ENCODE data around the gene ARL8A. TPM values are rescaled to one million over a fixed set of nuclear protein-coding genes. Genes with fewer than 3 reads are reported as not detected.

Gene ARL8A
- polyA plus RNA-seq, 1 donor (not counting 4 experiments of a cell fraction or from before 2014, with no cell fraction given), result 58.6 TPM

DNA sequence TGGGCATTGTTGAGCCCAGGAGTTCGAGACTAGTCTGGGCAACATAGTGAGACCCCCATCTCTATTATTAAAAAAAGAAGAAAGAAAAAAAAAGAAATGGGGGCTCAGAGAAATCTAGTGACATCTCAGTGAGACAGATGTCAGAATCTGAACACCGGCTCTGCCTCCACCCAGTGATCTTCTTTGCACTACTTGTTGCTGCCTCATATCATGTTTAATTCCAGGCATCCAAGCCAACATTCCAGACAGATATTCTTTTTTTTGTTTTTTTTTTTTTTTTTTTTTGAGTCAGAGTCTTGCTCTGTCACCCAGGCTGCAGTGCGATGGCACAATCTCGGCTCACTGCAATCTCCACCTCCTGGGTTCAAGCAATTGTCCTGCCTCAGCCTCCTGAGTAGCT lies 5.0 kb upstream of the ARL8A start:
- H3K9me1 ChIP-seq (ENCODE audit: control insufficient read depth, extremely low read depth, insufficient read depth, low read length), result no peaks in the 10 kb centered on the region
- H3K79me2 ChIP-seq (ENCODE audit: control insufficient read depth, insufficient read depth, low read length), result no peaks in the 10 kb centered on the region
- no peaks in the 10 kb centered on the region for H4K20me1 ChIP-seq (ENCODE audit: control insufficient read depth, extremely low read depth, insufficient read depth, low read length)
- TF ChIP-seq EZH2 (IDR thresholded peaks at IDR 0.05; ENCODE audit: low read length), result no peak
- TF ChIP-seq, protein P1, sequence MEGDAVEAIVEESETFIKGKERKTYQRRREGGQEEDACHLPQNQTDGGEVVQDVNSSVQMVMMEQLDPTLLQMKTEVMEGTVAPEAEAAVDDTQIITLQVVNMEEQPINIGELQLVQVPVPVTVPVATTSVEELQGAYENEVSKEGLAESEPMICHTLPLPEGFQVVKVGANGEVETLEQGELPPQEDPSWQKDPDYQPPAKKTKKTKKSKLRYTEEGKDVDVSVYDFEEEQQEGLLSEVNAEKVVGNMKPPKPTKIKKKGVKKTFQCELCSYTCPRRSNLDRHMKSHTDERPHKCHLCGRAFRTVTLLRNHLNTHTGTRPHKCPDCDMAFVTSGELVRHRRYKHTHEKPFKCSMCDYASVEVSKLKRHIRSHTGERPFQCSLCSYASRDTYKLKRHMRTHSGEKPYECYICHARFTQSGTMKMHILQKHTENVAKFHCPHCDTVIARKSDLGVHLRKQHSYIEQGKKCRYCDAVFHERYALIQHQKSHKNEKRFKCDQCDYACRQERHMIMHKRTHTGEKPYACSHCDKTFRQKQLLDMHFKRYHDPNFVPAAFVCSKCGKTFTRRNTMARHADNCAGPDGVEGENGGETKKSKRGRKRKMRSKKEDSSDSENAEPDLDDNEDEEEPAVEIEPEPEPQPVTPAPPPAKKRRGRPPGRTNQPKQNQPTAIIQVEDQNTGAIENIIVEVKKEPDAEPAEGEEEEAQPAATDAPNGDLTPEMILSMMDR (optimal IDR thresholded peaks at IDR 0.05 in 1 of 3, IDR thresholded peaks at IDR 0.05 in 1 of 3, conservative IDR thresholded peaks at IDR 0.05 in 1 of 3; ENCODE audit: extremely low read depth in 1 of 3, insufficient read depth in 2 of 3, low read length in 3 of 3), result no peak
- H3K4me1 ChIP-seq (ENCODE audit: control insufficient read depth, extremely low read depth, insufficient read depth, low read length), result peaks cover 9% of the 10 kb centered on the region
- H3K9ac ChIP-seq (ENCODE audit: control insufficient read depth, extremely low read depth, insufficient read depth, low read length), result no peak overlapping the region
- H3K4me2 ChIP-seq (ENCODE audit: control insufficient read depth, extremely low read depth, insufficient read depth, low read depth, low read length), result no peak overlapping the region
- H3K4me3 ChIP-seq (ENCODE audit: control insufficient read depth in 2 of 3, extremely low read depth in 1 of 3, insufficient read depth in 2 of 3, low read depth in 1 of 3, low read length in 3 of 3), result no peak overlapping the region
- no peaks in the 10 kb centered on the region for H3K36me3 ChIP-seq (ENCODE audit: control insufficient read depth in 2 of 2, extremely low read depth in 1 of 2, insufficient read depth in 2 of 2, low read length in 2 of 2)
- no peaks in the 10 kb centered on the region for H3K9me3 ChIP-seq (ENCODE audit: control insufficient read depth, low read depth, low read length)
- no peaks in the 10 kb centered on the region for H3K27me3 ChIP-seq (ENCODE audit: control insufficient read depth, extremely low read depth, insufficient read depth, low read length)
- dilution Hi-C loops (cut with MboI; ENCODE audit: extremely low pct_ligation_motif_present, low sequenced_read_pairs), result no loop called here
- H3K27ac ChIP-seq (ENCODE audit: control insufficient read depth, insufficient read depth, low read length), result no peak overlapping the region
- no peak for FAIRE-seq
- DNase-seq (ENCODE audit: low read depth, low spot score), result no peak
- no peak overlapping the region for H2AFZ ChIP-seq (ENCODE audit: control insufficient read depth, low read length)

DNA sequence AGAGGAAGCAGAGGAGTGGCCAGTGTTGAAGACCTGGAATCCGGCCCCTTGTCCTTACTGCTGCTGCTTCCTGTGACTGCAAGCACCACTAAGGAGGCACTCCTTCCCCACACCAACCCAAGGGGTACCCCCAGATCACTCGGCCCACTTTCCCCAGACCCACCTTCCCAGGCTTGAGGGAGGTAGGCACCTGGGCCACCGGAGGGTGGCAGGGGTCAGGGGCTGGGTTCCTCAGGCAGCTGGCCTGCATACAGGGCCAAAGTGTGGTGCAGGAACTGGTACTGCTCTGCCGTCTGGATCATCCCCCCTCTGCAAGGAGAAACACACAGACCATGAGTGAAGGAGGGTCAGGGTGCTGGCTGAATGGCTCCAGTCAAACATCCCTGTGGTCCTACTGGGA lies 3.9 kb upstream of the ARL8A start:
- Histone ChIP-seq H4K20me1 (ENCODE audit: control insufficient read depth, extremely low read depth, insufficient read depth, low read length) (no peaks in the 10 kb centered on the region), H3K4me3 (ENCODE audit: control insufficient read depth in 2 of 3, extremely low read depth in 1 of 3, insufficient read depth in 2 of 3, low read depth in 1 of 3, low read length in 3 of 3) (no peak overlapping the region), H3K9ac (ENCODE audit: control insufficient read depth, extremely low read depth, insufficient read depth, low read length) (no peak overlapping the region), H3K27me3 (ENCODE audit: control insufficient read depth, extremely low read depth, insufficient read depth, low read length) (no peaks in the 10 kb centered on the region), H2AFZ (ENCODE audit: control insufficient read depth, low read length) (no peak overlapping the region), H3K4me2 (ENCODE audit: control insufficient read depth, extremely low read depth, insufficient read depth, low read depth, low read length) (no peak overlapping the region), H3K4me1 (ENCODE audit: control insufficient read depth, extremely low read depth, insufficient read depth, low read length) (peaks cover 9% of the 10 kb centered on the region), H3K36me3 (ENCODE audit: control insufficient read depth in 2 of 2, extremely low read depth in 1 of 2, insufficient read depth in 2 of 2, low read length in 2 of 2) (no peaks in the 10 kb centered on the region), H3K27ac (ENCODE audit: control insufficient read depth, insufficient read depth, low read length) (no peak overlapping the region), H3K9me3 (ENCODE audit: control insufficient read depth, low read depth, low read length) (no peaks in the 10 kb centered on the region), H3K79me2 (ENCODE audit: control insufficient read depth, insufficient read depth, low read length) (peaks cover 10% of the 10 kb centered on the region), H3K9me1 (ENCODE audit: control insufficient read depth, extremely low read depth, insufficient read depth, low read length) (no peaks in the 10 kb centered on the region)
- no peak for FAIRE-seq
- no peak for DNase-seq (ENCODE audit: low read depth, low spot score)
- dilution Hi-C loops (cut with MboI; ENCODE audit: extremely low pct_ligation_motif_present, low sequenced_read_pairs), result no loop called here
- TF ChIP-seq EZH2 (IDR thresholded peaks at IDR 0.05; ENCODE audit: low read length), result no peak
- TF ChIP-seq, protein P1 (optimal IDR thresholded peaks at IDR 0.05 in 1 of 3, IDR thresholded peaks at IDR 0.05 in 1 of 3, conservative IDR thresholded peaks at IDR 0.05 in 1 of 3; ENCODE audit: extremely low read depth in 1 of 3, insufficient read depth in 2 of 3, low read length in 3 of 3), result no peak
